SK-N-DZ (cell line): Measurements from ENCODE around the gene ADAMTS2.

Experiments used
- DNase-seq: peaks from one replicate; pipeline ENCODE4 v3.0.0-alpha.2; 2015; ENCODE audit warnings: low spot score

ADAMTS2 gene

GRCh38 chr5:179373101-179373934 is 28.1 kb upstream of the ADAMTS2 start:
- DNase-seq, result peak; percentile 73

- no peak for DNase-seq
Observed at GRCh38 chr5:179371681-179372680, 26.7 kb upstream of the ADAMTS2 start.

GRCh38 chr5:179371121-179371510 is 25.9 kb upstream of the ADAMTS2 start:
- DNase-seq, result no peak

- DNase-seq, result no peak
Observed at GRCh38 chr5:179370490-179371120, 25.3 kb upstream of the ADAMTS2 start.

GRCh38 chr5:179369530-179369884 is 24.2 kb upstream of the ADAMTS2 start:
- no peak for DNase-seq

DNA sequence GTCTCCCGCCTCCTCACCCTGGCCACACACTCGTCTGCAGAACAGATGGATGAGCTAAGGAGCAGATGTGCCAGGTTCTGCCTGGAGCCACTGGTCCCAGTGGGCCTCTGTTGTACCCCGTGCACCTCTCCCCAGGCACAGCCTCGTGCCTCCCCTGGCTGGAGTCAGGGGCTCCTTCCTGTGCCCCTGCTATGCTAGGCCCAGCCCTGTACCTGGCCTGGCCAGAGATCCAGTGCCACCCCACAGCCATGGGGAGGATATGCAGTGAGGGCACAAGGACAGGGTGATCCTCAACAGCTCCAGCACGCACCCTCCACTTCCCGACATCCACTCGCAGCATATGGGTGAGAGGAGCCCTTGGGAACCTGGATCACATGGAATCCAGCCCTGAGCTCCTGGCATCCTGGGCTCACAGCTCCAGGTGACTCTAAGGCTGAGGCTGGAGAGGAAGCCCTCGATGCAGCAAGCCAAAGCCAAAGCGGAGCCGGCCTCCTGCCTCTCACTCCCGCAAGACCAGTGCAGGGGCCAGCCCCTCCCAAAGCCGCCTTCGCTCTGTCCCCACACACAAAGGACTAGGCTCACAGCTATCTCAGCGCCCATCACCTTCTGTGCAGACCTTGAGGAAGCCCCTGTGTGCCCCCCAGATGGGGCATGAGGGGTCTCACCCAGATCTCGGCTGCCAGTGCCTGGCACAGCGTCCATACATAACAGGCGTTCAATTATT is 23.7 kb upstream of the ADAMTS2 start:
- DNase-seq, result no peak

DNA sequence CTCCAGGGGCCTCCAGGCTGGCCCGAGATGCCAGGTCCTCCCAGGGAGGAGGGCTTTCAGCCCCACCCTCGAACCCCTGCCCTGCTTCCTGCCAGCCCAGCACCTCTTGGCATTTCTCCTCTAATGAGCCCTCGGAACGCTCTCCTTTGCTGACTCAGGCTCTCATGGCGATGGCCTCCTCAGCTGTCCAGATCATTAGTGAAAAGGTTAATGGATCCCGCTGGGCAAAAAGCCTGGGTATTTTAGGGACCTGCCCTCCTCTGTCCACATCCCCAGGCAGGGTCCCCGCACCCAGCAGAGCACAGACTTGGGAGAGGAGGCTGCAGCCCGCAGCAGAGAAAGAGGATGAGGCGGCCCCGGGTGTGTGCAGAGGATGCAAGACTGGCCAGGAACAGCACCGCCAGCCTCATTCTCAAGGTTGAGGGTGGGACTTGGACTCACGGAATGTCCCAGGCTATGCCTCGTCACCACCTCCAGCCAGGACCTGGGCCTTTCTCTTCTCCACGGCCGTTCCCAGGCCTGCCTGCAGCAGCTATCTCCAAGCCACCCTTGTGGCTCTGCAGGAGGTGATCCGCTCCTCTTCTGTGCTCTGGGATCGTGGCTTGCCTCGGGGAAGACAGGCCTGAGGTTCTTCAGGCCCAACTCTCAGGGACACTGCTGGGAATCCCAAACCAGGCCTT is 23.0 kb upstream of the ADAMTS2 start:
- DNase-seq, result no peak

DNA sequence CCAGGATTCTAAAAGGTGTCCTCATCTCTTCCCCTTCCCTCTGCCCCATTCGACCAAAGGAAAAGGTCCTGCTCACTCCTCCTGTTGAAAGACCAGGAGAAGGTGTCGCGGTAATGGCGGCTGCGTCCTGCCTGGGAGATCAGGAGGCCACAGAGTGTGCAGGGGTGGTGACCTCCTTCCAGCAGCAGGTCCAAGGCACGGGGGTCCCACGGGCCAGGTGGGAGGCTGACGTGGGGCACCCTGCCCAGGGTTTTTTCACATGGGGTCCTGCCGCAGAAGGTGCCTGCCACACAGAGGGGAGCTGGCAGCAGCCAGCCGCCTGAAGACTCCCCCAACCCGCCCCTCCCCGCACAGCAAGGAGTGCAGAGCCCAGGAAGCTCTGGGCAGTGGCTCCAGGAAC is 22.2 kb upstream of the ADAMTS2 start:
- no peak for DNase-seq

DNA sequence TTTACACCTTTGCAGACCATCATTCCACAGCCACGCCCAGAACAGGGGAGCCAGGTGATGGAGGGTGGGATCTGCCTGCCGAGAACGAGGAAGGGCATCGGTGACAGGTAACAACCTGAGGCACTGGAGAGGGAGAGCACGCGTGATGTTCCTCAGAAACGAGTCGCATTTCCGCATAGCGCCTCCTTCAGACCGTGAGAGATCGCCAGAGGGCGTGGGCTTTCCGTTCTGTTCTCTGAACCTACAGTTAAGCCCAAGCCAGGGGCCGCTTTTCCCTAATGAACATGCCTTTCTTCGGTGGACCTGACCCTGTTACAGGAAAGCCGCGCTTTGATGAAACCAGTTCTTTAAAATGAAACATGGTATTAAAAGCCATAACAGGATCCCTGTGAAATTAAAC is 17.1 kb upstream of the ADAMTS2 start:
- DNase-seq, result no peak

- DNase-seq, result no peak
Observed at GRCh38 chr5:179361037-179361603, 15.9 kb upstream of the ADAMTS2 start.

GRCh38 chr5:179357031-179357430 is 11.8 kb upstream of the ADAMTS2 start:
- no peak for DNase-seq

- DNase-seq, result no peak
Observed at GRCh38 chr5:179355976-179356974, 11.0 kb upstream of the ADAMTS2 start.

DNA sequence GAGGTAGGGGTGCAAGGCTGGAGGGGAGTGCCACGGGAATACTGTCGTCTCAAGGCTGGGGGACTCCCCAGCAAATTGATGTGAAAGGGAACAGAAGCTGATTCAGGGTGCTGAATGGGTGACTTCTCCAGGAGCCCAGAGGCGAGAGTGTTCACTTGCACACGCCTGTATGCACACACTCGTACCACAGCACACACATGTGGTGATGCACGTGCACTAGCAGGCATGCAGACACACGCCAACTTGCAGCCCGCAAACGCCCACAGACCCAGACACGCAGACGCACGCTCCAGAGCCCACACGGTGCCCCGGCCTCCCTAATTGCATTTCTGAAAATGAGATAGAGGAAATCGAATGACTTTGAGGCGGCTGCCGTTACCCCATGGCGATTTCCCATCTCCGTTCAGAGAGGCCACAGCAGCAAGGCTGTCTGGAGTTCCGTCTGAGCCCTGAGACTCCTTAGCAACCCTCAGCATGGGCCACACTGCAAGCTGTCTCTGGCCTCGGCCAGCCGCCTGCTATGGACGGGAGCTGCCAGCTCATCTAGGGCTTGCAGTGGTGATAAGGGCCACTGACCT is 9.1 kb upstream of the ADAMTS2 start:
- DNase-seq, result peak; percentile 85

DNA sequence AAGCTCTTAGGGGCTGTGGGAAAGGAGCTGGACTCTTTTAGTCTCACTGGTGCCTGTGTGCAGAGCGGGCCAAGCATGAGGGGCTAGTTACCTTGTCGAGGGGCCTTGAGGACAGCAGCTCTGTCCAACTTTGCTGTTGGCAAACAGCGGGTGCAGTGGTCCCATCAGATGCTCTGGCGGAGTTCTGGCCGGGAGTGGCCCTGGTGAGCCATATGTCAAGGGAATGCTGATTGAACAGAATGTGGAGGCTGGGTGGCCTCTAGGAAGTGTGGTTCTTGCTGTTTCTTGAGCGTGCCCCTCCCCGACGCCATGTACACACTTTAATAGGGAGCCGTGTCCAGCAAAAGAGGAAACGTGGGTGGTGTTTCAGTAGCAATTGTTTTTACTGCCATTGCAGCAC is 3.6 kb upstream of the ADAMTS2 start:
- no peak for DNase-seq

DNA sequence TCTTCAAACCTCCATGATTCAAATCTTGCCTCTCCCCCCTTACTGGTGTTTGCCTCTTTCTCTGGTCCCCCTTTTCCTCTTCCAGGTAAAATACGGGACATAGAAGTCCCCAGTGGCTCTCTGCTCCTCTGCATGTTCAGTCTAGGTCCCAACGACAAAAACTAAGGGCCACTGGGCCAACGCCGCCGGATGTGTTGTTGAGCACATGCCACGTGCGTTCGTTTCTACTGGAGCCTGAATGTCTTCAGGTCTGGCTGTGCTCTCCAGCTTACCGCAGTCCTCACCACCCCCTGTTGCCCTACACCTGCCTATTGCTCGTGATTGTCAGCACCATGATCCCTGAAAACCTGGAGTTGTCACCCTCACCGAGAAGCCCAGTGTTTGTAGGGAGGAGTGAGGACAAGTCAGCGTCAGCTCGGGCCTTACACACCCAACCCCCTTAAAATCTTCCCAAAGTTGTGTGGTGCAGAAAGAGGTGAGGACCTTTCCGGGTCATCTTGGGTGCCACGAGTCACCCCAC is 2.8 kb upstream of the ADAMTS2 start:
- DNase-seq, result no peak

- DNase-seq, result no peak
Observed at GRCh38 chr5:179347581-179347980, 2.3 kb upstream of the ADAMTS2 start.

- DNase-seq, result no peak
Observed at GRCh38 chr5:179346875-179347274, 1.6 kb upstream of the ADAMTS2 start.

GRCh38 chr5:179346401-179346800 is 1.1 kb upstream of the ADAMTS2 start:
- DNase-seq, result no peak

DNA sequence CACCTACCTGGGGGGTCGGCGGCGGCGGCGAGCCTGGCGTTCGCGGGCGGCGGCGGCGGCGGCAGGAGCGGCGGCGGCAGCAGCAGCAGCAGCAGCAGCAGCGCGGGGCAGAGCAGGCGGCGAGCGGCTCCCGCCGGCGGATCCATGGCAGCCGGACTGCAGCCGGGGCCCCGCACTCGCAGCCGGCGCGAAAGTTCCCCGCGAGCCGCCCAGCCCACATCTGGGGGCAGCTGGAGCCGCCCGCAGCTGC is 153 bp downstream of the ADAMTS2 start:
- DNase-seq, result no peak
